ENCODE measurements around the gene MAGI3.

DNA sequence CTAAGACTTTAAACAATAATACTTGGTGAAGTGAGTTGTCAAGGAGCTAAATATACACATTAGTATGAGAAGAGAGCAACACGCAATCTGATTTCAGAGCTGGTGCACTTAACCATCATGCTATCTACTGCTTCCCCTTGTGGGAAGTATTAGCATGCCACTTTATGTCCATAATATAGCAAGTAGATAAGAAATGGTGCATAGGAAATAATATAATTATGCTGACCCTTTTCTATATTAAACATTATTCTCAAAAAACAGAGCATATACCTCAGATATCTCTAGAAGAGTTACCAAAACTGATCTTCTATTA, 63.4 kb downstream of the MAGI3 start:
- no peak for TF ChIP-seq MXI1 (conservative IDR thresholded peaks at IDR 0.05; ENCODE audit: poor library complexity, severe bottlenecking)
- no peak for TF ChIP-seq EP300 (conservative IDR thresholded peaks at IDR 0.05; ENCODE audit: poor library complexity, severe bottlenecking)
- TF ChIP-seq POLR2AphosphoS5 (IDR thresholded peaks at IDR 0.05): no peak
- TF ChIP-seq, protein P1, sequence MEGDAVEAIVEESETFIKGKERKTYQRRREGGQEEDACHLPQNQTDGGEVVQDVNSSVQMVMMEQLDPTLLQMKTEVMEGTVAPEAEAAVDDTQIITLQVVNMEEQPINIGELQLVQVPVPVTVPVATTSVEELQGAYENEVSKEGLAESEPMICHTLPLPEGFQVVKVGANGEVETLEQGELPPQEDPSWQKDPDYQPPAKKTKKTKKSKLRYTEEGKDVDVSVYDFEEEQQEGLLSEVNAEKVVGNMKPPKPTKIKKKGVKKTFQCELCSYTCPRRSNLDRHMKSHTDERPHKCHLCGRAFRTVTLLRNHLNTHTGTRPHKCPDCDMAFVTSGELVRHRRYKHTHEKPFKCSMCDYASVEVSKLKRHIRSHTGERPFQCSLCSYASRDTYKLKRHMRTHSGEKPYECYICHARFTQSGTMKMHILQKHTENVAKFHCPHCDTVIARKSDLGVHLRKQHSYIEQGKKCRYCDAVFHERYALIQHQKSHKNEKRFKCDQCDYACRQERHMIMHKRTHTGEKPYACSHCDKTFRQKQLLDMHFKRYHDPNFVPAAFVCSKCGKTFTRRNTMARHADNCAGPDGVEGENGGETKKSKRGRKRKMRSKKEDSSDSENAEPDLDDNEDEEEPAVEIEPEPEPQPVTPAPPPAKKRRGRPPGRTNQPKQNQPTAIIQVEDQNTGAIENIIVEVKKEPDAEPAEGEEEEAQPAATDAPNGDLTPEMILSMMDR (IDR thresholded peaks at IDR 0.05; ENCODE audit: poor library complexity, severe bottlenecking): no peak
- TF ChIP-seq, protein P2, sequence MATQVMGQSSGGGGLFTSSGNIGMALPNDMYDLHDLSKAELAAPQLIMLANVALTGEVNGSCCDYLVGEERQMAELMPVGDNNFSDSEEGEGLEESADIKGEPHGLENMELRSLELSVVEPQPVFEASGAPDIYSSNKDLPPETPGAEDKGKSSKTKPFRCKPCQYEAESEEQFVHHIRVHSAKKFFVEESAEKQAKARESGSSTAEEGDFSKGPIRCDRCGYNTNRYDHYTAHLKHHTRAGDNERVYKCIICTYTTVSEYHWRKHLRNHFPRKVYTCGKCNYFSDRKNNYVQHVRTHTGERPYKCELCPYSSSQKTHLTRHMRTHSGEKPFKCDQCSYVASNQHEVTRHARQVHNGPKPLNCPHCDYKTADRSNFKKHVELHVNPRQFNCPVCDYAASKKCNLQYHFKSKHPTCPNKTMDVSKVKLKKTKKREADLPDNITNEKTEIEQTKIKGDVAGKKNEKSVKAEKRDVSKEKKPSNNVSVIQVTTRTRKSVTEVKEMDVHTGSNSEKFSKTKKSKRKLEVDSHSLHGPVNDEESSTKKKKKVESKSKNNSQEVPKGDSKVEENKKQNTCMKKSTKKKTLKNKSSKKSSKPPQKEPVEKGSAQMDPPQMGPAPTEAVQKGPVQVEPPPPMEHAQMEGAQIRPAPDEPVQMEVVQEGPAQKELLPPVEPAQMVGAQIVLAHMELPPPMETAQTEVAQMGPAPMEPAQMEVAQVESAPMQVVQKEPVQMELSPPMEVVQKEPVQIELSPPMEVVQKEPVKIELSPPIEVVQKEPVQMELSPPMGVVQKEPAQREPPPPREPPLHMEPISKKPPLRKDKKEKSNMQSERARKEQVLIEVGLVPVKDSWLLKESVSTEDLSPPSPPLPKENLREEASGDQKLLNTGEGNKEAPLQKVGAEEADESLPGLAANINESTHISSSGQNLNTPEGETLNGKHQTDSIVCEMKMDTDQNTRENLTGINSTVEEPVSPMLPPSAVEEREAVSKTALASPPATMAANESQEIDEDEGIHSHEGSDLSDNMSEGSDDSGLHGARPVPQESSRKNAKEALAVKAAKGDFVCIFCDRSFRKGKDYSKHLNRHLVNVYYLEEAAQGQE (IDR thresholded peaks at IDR 0.05; ENCODE audit: borderline replicate concordance): no peak

Data from neural cell (in vitro differentiated cells).